Gastroesophageal sphincter (tissue), 3 donors: ENCODE data around the gene MANEA.

ENCODE experiments used
- POLR2A ChIP-seq, 2 donors: fragments of 450-650 bp; IDR thresholded peaks; one replicate each; pipeline ENCODE4 v1.6.1; 2017; ENCODE audit warnings: antibody characterized with exemption in 2 of 2, mild to moderate bottlenecking in 2 of 2, moderate library complexity in 1 of 2
- TF ChIP-seq, protein P1 (sequence below), 4 experiments: fragments of 200-600 bp in 2 of 4; fragments of 450-650 bp in 2 of 4; sonication (generic) in 1 of 4; IDR thresholded peaks; one replicate each; pipeline ENCODE4 v1.5.1; 2017 to 2019; ENCODE audit warnings: antibody characterized with exemption in 4 of 4, mild to moderate bottlenecking in 2 of 4, moderate library complexity in 2 of 4

DNA sequence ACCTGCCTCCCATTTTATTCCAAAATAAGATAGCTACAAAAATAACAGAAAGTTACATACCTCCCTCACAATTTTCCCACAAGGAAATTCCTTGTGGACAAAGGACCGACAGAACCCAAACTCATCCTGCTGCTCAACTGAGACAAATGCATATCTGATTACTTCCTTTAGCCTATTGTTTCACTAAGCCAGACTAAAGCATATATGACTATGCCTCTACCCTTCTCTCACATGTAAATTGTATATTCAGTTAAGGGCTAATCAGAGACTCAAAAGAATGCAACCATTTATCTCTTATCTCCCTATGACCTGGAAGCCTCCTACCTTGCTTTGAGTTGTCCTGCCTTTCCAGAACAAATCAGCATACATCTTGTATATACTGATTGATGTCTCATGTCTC, 72.1 kb downstream of the MANEA start:
- TF ChIP-seq, protein P1, sequence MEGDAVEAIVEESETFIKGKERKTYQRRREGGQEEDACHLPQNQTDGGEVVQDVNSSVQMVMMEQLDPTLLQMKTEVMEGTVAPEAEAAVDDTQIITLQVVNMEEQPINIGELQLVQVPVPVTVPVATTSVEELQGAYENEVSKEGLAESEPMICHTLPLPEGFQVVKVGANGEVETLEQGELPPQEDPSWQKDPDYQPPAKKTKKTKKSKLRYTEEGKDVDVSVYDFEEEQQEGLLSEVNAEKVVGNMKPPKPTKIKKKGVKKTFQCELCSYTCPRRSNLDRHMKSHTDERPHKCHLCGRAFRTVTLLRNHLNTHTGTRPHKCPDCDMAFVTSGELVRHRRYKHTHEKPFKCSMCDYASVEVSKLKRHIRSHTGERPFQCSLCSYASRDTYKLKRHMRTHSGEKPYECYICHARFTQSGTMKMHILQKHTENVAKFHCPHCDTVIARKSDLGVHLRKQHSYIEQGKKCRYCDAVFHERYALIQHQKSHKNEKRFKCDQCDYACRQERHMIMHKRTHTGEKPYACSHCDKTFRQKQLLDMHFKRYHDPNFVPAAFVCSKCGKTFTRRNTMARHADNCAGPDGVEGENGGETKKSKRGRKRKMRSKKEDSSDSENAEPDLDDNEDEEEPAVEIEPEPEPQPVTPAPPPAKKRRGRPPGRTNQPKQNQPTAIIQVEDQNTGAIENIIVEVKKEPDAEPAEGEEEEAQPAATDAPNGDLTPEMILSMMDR (IDR thresholded peaks at IDR 0.05), result no peak
- TF ChIP-seq POLR2A (IDR thresholded peaks at IDR 0.05), result no peak
